AG04449 (cell line): ENCODE data around the gene MRPS35.
A peak's percentile ranks its signal among the peaks of the same experiment; 100 is the strongest.

Experiments used
- CTCF ChIA-PET: fragments of 350-600 bp; formaldehyde crosslinking; extraction: SDS; loops from one replicate; lab custom pipeline; 2021; ENCODE audit warnings: antibody characterized with exemption; lab: Yijun Ruan, JAX
- POLR2A ChIA-PET: fragments of 400-600, 350-600 bp; formaldehyde crosslinking; extraction: SDS; loops from one replicate; lab custom pipeline; 2020; ENCODE audit warnings: antibody characterized with exemption, inconsistent platforms; lab: Yijun Ruan, JAX
- DNase-seq: peaks from one replicate; pipeline ENCODE4 v3.0.0-alpha.2; 2010; ENCODE audit warnings: low read depth, low spot score
- H3K4me3 ChIP-seq: 2 replicates; pipeline ENCODE4 v1.5.1; 2011; ENCODE audit warnings: low read depth, mild to moderate bottlenecking, control low read depth, low read length
- CTCF ChIP-seq: IDR thresholded peaks from one replicate; pipeline ENCODE4 v1.5.1; 2011; ENCODE audit warnings: mild to moderate bottlenecking, moderate library complexity, low read length, control low read depth, inconsistent platforms; ENCODE audit not compliant: insufficient read depth; ENCODE audit errors: missing control alignments

The MRPS35 gene

GRCh38 chr12:27780612-27781408 lies 70.2 kb downstream of the MRPS35 start:
- no peak for TF ChIP-seq CTCF
- POLR2A ChIA-PET: no interaction called here
- no peak for DNase-seq
- CTCF ChIA-PET: interaction anchor here (1.2 to 2.7 kb wide), 4 partner anchors 41 to 392 kb away, joined by 3 to 9 read pairs (median 6); no protein-coding TSS in a partner anchor
- peak overlapping the region; percentile 86 for H3K4me3 ChIP-seq

GRCh38 chr12:27781680-27782079 lies 71.0 kb downstream of the MRPS35 start:
- TF ChIP-seq CTCF: no peak
- CTCF ChIA-PET: no interaction called here
- POLR2A ChIA-PET: no interaction called here
- no peak for DNase-seq
- peak overlapping the region; percentile 6 for H3K4me3 ChIP-seq

- ChIA-PET CTCF (no interaction called here), POLR2A (no interaction called here)
- no peak for DNase-seq
- no peak for TF ChIP-seq CTCF
- no peak overlapping the region for H3K4me3 ChIP-seq
Measured at GRCh38 chr12:27782481-27782880, 71.8 kb downstream of the MRPS35 start.

- CTCF ChIA-PET: interaction anchor here (1.3 to 1.5 kb wide), 2 partner anchors 35 to 155 kb away, joined by 3 read pairs; no protein-coding TSS in a partner anchor
- no peak for DNase-seq
- TF ChIP-seq CTCF: no peak
- POLR2A ChIA-PET: no interaction called here
- H3K4me3 ChIP-seq: no peak overlapping the region
Measured at GRCh38 chr12:27785882-27786570, 75.4 kb downstream of the MRPS35 start.

- DNase-seq: no peak
- ChIA-PET CTCF (interaction anchor here (0.9 to 2.2 kb wide), 4 partner anchors 8 to 53 kb away, joined by 3 to 7 read pairs (median 4); partner anchors contain the start of genes KLHL42 and MANSC4), POLR2A (no interaction called here)
Measured at GRCh38 chr12:27787559-27787958, 76.9 kb downstream of the MRPS35 start.

More at GRCh38 chr12:27787559-27787958, 76.9 kb downstream of the MRPS35 start:
- TF ChIP-seq CTCF: no peak
- no peak overlapping the region for H3K4me3 ChIP-seq
